Esophagus muscularis mucosa (tissue), 4 donors: ENCODE results near the gene PGD. TPM values are rescaled to one million over a fixed set of nuclear protein-coding genes. Genes with fewer than 3 reads are reported as not detected.
"Not testable (repeated sequence)": the region's sequence is repeated elsewhere in the genome, so short reads cannot be mapped to it uniquely, and the experiment has no call there.

Source experiments
- DNase-seq: peaks from one replicate; pipeline ENCODE4 v3.0.0-alpha.2; 2017; ENCODE audit errors: extremely low spot score
- H3K27ac ChIP-seq, 4 donors: fragments of 200-600 bp; sonication (generic); replicated peaks in 1 of 4; 1 replicate in 3 of 4; 2 replicates in 1 of 4; pipeline ENCODE4 v1.5.1; 2016 to 2019; ENCODE audit warnings: mild to moderate bottlenecking in 1 of 4
- H3K27me3 ChIP-seq, 4 donors: fragments of 200-600 bp; sonication (generic); one replicate each; pipeline versions ENCODE4 v1.5.1 to v1.6.0; 2016 to 2019
- H3K36me3 ChIP-seq, 4 donors: fragments of 200-600 bp; sonication (generic); one replicate each; pipeline ENCODE4 v1.5.1; 2016 to 2019
- H3K4me1 ChIP-seq, 4 donors: fragments of 200-600 bp; sonication (generic); one replicate each; pipeline ENCODE4 v1.5.1; 2016 to 2019
- H3K4me3 ChIP-seq, 4 donors: fragments of 200-600 bp; sonication (generic); 1 replicate in 2 of 4; 2 replicates in 2 of 4; pipeline ENCODE4 v1.5.1; 2016 to 2019; ENCODE audit warnings: mild to moderate bottlenecking in 4 of 4, moderate library complexity in 1 of 4
- H3K9me3 ChIP-seq, 4 donors: fragments of 200-600 bp; sonication (generic); 1 replicate in 3 of 4; 2 replicates in 1 of 4; pipeline ENCODE4 v1.5.1; 2016 to 2019
- EP300 ChIP-seq: sonication (generic); formaldehyde crosslinking; IDR thresholded peaks from one replicate; pipeline ENCODE4 v1.6.1; 2017; ENCODE audit warnings: antibody characterized with exemption
- POLR2A ChIP-seq: fragments of 450-650 bp; IDR thresholded peaks from one replicate; pipeline ENCODE4 v1.6.1; 2017; ENCODE audit warnings: antibody characterized with exemption, moderate library complexity, mild to moderate bottlenecking, low read depth
- POLR2AphosphoS5 ChIP-seq, 2 donors: sonication (generic); formaldehyde crosslinking; IDR thresholded peaks; one replicate each; pipeline ENCODE4 v1.6.1; 2017; ENCODE audit warnings: antibody characterized with exemption in 2 of 2
- WGBS: methylation state at CpG from one replicate; pipeline ENCODE4 v1.1.5; 2018; 5-methylcytosine and 5-hydroxymethylcytosine counted together
- intact Hi-C: fragments of 100-400 bp; cut with DNase I; formaldehyde crosslinking; loops from one replicate; pipeline ENCODE4 v1.15.1; 2023
- total RNA-seq, 4 donors: library from RNA; depleted of rRNA; stranded (reverse); fragments of >200 nt; gene quantifications; one replicate each; pipeline versions ENCODE4 v1.1.0 to v1.2.1, GENCODE V29; 2016
- TF ChIP-seq, protein P1 (sequence below), 3 experiments: fragments of 200-600 bp in 2 of 3; fragments of 450-650 bp in 1 of 3; sonication (generic) in 2 of 3; IDR thresholded peaks; one replicate each; pipeline ENCODE4 v1.5.1; 2017 to 2019; ENCODE audit warnings: antibody characterized with exemption in 3 of 3, mild to moderate bottlenecking in 2 of 3, moderate library complexity in 1 of 3

PGD gene
- total RNA-seq, 4 donors from 2014 or later, result 24.5 to 58.6 (median 51.9) TPM

- no peak for DNase-seq
- Histone ChIP-seq H3K36me3 (peaks cover 35 to 62% (median 44%) of the 10 kb centered on the region in 4 donors), H3K4me1 (peaks cover 0 to 14% (median 8%) of the 10 kb centered on the region in 4 donors), H3K27ac (no peak overlapping the region), H3K9me3 (no peaks in the 10 kb centered on the region), H3K4me3 (no peak overlapping the region), H3K27me3 (no peaks in the 10 kb centered on the region)
- intact Hi-C loops, result no loop called here
- TF ChIP-seq, protein P1, sequence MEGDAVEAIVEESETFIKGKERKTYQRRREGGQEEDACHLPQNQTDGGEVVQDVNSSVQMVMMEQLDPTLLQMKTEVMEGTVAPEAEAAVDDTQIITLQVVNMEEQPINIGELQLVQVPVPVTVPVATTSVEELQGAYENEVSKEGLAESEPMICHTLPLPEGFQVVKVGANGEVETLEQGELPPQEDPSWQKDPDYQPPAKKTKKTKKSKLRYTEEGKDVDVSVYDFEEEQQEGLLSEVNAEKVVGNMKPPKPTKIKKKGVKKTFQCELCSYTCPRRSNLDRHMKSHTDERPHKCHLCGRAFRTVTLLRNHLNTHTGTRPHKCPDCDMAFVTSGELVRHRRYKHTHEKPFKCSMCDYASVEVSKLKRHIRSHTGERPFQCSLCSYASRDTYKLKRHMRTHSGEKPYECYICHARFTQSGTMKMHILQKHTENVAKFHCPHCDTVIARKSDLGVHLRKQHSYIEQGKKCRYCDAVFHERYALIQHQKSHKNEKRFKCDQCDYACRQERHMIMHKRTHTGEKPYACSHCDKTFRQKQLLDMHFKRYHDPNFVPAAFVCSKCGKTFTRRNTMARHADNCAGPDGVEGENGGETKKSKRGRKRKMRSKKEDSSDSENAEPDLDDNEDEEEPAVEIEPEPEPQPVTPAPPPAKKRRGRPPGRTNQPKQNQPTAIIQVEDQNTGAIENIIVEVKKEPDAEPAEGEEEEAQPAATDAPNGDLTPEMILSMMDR (IDR thresholded peaks at IDR 0.05), result no peak
- 91% methylated on average over 10 of the region's 10 CpGs for WGBS
Measured at GRCh38 chr1:10361515-10361914, 37.3 kb upstream of the PGD start.

GRCh38 chr1:10368194-10368593 is 30.7 kb upstream of the PGD start:
- H3K27me3 ChIP-seq, result no peaks in the 10 kb centered on the region
- TF ChIP-seq, protein P1 (IDR thresholded peaks at IDR 0.05), result no peak
- TF ChIP-seq POLR2A (no peak), POLR2AphosphoS5 (IDR thresholded peaks at IDR 0.05) (no peak), EP300 (no peak)
- H3K4me1 ChIP-seq, result no peaks in the 10 kb centered on the region
- H3K27ac ChIP-seq, result no peak overlapping the region
- no peaks in the 10 kb centered on the region for H3K9me3 ChIP-seq
- 81% methylated on average over 6 of the region's 6 CpGs for WGBS
- H3K36me3 ChIP-seq, result peaks cover 66 to 90% (median 79%) of the 10 kb centered on the region in 4 donors
- no peak overlapping the region for H3K4me3 ChIP-seq
- DNase-seq, result no peak
- intact Hi-C loops, result no loop called here

DNA sequence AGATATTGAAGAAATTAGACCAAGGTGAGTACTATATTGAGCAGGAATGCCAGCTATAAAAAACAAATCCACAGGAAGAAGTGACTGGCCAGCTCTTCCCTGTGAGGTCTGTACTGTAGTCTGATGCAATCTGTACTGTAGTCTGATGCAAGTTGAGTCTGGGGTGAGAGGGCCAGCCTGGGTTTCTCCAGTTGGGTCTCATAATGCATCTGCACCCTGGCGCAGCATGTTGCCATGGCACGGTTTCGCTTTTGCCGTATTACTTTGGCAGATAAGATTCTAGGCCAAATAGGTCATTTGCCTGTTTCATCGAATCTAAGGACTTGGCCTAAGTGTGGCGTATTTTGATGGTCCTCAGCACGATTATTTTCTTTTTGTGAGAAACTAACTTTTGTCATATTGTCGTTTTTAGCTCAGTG is 24.4 kb upstream of the PGD start:
- Histone ChIP-seq H3K36me3 (peaks cover 52 to 93% (median 78%) of the 10 kb centered on the region in 4 donors), H3K27ac (no peak overlapping the region), H3K4me1 (peaks cover 0 to 10% (median 6%) of the 10 kb centered on the region in 4 donors), H3K4me3 (no peak overlapping the region), H3K9me3 (no peaks in the 10 kb centered on the region), H3K27me3 (no peaks in the 10 kb centered on the region)
- TF ChIP-seq, protein P1 (IDR thresholded peaks at IDR 0.05), result no peak
- TF ChIP-seq POLR2A, result no peak
- WGBS, result 91% methylated on average over 8 of the region's 8 CpGs
- DNase-seq, result no peak
- intact Hi-C loops, result no loop called here

GRCh38 chr1:10377365-10378029 is 21.4 kb upstream of the PGD start:
- DNase-seq, result peak; percentile 93
- TF ChIP-seq, protein P1 (IDR thresholded peaks at IDR 0.05), result peak; percentile 76 to 90 (median 87)
- TF ChIP-seq POLR2AphosphoS5 (IDR thresholded peaks at IDR 0.05), result peak in 1 of 2 donors; percentile 36
- H3K27me3 ChIP-seq, H3K9me3 ChIP-seq, H3K4me3 ChIP-seq: not testable (repeated sequence)
- 47% methylated on average over 11 of the region's 14 CpGs for WGBS
- Histone ChIP-seq H3K36me3 (peaks cover 30 to 81% (median 58%) of the 10 kb centered on the region in 4 donors), H3K4me1 (peaks cover 0 to 15% (median 11%) of the 10 kb centered on the region in 4 donors), H3K27ac (peak overlapping the region; percentile 58 to 80 (median 72))
- intact Hi-C loops, result loop anchor here (2.0 kb wide), 1 partner anchor 51 kb away; no protein-coding TSS in a partner anchor
